Measurements from ENCODE around the gene SPATA33.
"Not testable (repeated sequence)": the region's sequence is repeated elsewhere in the genome, so short reads cannot be mapped to it uniquely, and the experiment has no call there.

SPATA33 gene

GRCh38 chr16:89664238-89664637 lies 6.6 kb downstream of the SPATA33 start:
- DNase-seq (ENCODE audit: low read depth) = not testable (repeated sequence)

GRCh38 chr16:89667000-89667399 lies 9.4 kb downstream of the SPATA33 start:
- not testable (repeated sequence) for DNase-seq (ENCODE audit: low read depth)

- no peak for DNase-seq (ENCODE audit: low read depth)
These were observed 10.0 kb downstream of the SPATA33 start for GRCh38 chr16:89667633-89668032.

GRCh38 chr16:89668790-89669158 lies 11.1 kb downstream of the SPATA33 start:
- no peak for DNase-seq (ENCODE audit: low read depth)

- DNase-seq (ENCODE audit: low read depth) = no peak
These were observed 12.1 kb downstream of the SPATA33 start for GRCh38 chr16:89669755-89670154.

- DNase-seq (ENCODE audit: low read depth) = no peak
These were observed 13.1 kb downstream of the SPATA33 start for GRCh38 chr16:89670496-89671431.

- DNase-seq (ENCODE audit: low read depth) = not testable (repeated sequence)
These were observed 13.9 kb downstream of the SPATA33 start for GRCh38 chr16:89671565-89671964.

GRCh38 chr16:89672177-89672941 lies 14.7 kb downstream of the SPATA33 start:
- no peak for DNase-seq (ENCODE audit: low read depth)

GRCh38 chr16:89678258-89678657 lies 20.6 kb downstream of the SPATA33 start:
- DNase-seq (ENCODE audit: low read depth) = no peak

GRCh38 chr16:89685916-89686315 lies 28.3 kb downstream of the SPATA33 start:
- no peak for DNase-seq (ENCODE audit: low read depth)

- DNase-seq (ENCODE audit: low read depth) = peak; percentile 95
These were observed 29.0 kb downstream of the SPATA33 start, which contains the start of gene CDK10 for GRCh38 chr16:89686520-89687091. CDK10 (plus strand) TSS chr16:89686689; CDS start chr16:89686711, 22 bp downstream.

GRCh38 chr16:89687092-89687940 lies 29.7 kb downstream of the SPATA33 start:
- DNase-seq (ENCODE audit: low read depth) = no peak

GRCh38 chr16:89688395-89688794 lies 30.8 kb downstream of the SPATA33 start:
- DNase-seq (ENCODE audit: low read depth) = no peak

- no peak for DNase-seq (ENCODE audit: low read depth)
These were observed 31.5 kb downstream of the SPATA33 start for GRCh38 chr16:89689142-89689541.

- not testable (repeated sequence) for DNase-seq (ENCODE audit: low read depth)
These were observed 32.0 kb downstream of the SPATA33 start for GRCh38 chr16:89689621-89690020.

GRCh38 chr16:89690392-89690901 lies 32.8 kb downstream of the SPATA33 start:
- no peak for DNase-seq (ENCODE audit: low read depth)

GRCh38 chr16:89691231-89691985 lies 33.8 kb downstream of the SPATA33 start:
- DNase-seq (ENCODE audit: low read depth) = no peak

- no peak for DNase-seq (ENCODE audit: low read depth)
These were observed 34.4 kb downstream of the SPATA33 start for GRCh38 chr16:89691986-89692569.

- no peak for DNase-seq (ENCODE audit: low read depth)
These were observed 35.7 kb downstream of the SPATA33 start for GRCh38 chr16:89693289-89693731.
